GM19328 (cell line): ENCODE results near the gene TMEM185A.
"Not testable (repeated sequence)": the region's sequence is repeated elsewhere in the genome, so short reads cannot be mapped to it uniquely, and the experiment has no call there.

Source experiments
- ATAC-seq: cut with Tn5 transposase; IDR thresholded peaks from one replicate; pipeline ENCODE4 v1.9.1; 2021; ENCODE audit warnings: mild to moderate bottlenecking, moderate library complexity; ENCODE audit not compliant: unreplicated experiment

TMEM185A gene

GRCh38 chrX:149555251-149555650 is 76.3 kb downstream of the TMEM185A start:
- ATAC-seq, result not testable (repeated sequence)

DNA sequence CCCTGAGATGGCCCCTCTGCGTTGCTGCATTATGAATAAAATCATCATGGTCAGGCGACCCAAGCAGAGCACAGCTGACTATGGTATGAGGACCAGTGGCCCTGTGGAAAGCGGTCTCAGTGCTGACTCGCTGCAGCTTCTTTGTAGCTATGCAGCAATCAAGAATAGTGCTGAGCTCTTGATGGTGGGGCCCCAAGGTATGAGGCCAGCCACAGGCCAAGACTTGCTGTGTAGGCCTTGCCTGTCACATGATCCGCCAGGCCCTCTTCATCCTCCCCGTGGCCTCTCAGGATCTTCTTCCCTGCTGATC is 79.7 kb downstream of the TMEM185A start:
- ATAC-seq, result not testable (repeated sequence)

GRCh38 chrX:149551245-149551938 is 80.2 kb downstream of the TMEM185A start:
- not testable (repeated sequence) for ATAC-seq

DNA sequence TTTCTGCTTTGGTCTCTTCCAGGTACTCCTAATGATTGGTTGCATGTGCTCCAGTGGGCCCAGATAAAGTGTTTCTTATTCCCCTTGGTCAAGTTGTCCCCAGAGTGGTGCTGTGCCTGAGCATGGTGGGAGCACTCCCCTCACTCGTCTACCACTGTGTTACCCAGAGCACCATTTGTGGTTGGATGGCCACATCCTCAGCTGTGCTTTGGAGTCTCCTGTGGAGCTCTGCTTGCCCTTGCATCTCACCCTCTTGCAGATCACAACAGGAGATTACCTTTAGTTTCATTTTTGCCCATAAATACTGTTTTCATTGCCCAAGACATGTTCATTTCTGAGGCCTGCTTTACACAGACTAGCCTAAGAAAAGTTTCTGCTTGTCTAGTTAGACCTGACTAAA is 81.1 kb downstream of the TMEM185A start:
- not testable (repeated sequence) for ATAC-seq

GRCh38 chrX:149549701-149550100 is 81.9 kb downstream of the TMEM185A start, which contains the start of gene HSFX3:
Gene HSFX3 (minus strand): TSS chrX:149549924. CDS start chrX:149549852, 72 bp downstream.
- not testable (repeated sequence) for ATAC-seq

GRCh38 chrX:149547782-149548181 is 83.8 kb downstream of the TMEM185A start:
- not testable (repeated sequence) for ATAC-seq

DNA sequence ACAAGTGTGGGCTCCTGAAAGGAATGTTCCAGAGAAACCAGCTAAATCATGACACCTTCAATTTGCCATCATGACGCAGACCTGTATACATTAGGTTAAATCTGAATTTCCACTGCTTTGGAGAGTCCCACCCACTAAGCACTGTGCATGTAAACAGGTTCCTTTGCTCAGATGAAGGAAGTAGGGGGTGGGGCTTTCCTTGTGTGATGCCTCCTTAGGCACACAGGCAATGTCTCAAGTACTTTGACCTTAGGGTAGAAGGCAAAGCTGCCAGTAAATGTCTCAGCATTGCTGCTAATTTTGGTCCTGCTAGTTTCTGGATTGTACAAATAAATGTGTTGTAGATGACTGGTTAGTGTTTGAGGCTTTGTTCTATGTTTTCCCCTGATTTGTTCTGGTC is 84.6 kb downstream of the TMEM185A start:
- not testable (repeated sequence) for ATAC-seq
